HG03095 (cell line): Measurements from ENCODE around the gene DIPK1A.
A peak's percentile ranks its signal among the peaks of the same experiment; 100 is the strongest.

Experiments used
- ATAC-seq: cut with Tn5 transposase; IDR thresholded peaks from one replicate; pipeline ENCODE4 v1.9.1; 2021; ENCODE audit warnings: moderate library complexity; ENCODE audit not compliant: unreplicated experiment

Gene DIPK1A

GRCh38 chr1:92961131-92961895 is at the start of gene DIPK1A:
Gene DIPK1A (minus strand): TSS chr1:92961462. CDS start chr1:92961429, 33 bp downstream.
- ATAC-seq, result peak; percentile 42

- no peak for ATAC-seq
Measured at GRCh38 chr1:93007941-93008577, 46.8 kb upstream of the DIPK1A start.

- no peak for ATAC-seq
Measured at GRCh38 chr1:93005252-93005598, 44.0 kb upstream of the DIPK1A start.

- ATAC-seq, result no peak
Measured at GRCh38 chr1:93004566-93005251, 43.4 kb upstream of the DIPK1A start.

- no peak for ATAC-seq
Measured at GRCh38 chr1:93003981-93004380, 42.7 kb upstream of the DIPK1A start.

GRCh38 chr1:93002781-93003180 is 41.5 kb upstream of the DIPK1A start:
- no peak for ATAC-seq

GRCh38 chr1:93001893-93002292 is 40.6 kb upstream of the DIPK1A start:
- no peak for ATAC-seq

GRCh38 chr1:93000751-93001175 is 39.5 kb upstream of the DIPK1A start:
- ATAC-seq, result no peak

- no peak for ATAC-seq
Measured at GRCh38 chr1:93000291-93000690, 39.0 kb upstream of the DIPK1A start.

GRCh38 chr1:92998821-92999220 is 37.6 kb upstream of the DIPK1A start:
- no peak for ATAC-seq

GRCh38 chr1:92995441-92996430 is 34.5 kb upstream of the DIPK1A start:
- ATAC-seq, result no peak

GRCh38 chr1:92994105-92994712 is 32.9 kb upstream of the DIPK1A start:
- ATAC-seq, result no peak

- ATAC-seq, result no peak
Measured at GRCh38 chr1:92993581-92993980, 32.3 kb upstream of the DIPK1A start.

- ATAC-seq, result no peak
Measured at GRCh38 chr1:92992877-92993276, 31.6 kb upstream of the DIPK1A start.

- ATAC-seq, result no peak
Measured at GRCh38 chr1:92992054-92992453, 30.8 kb upstream of the DIPK1A start.

GRCh38 chr1:92990828-92991227 is 29.6 kb upstream of the DIPK1A start:
- no peak for ATAC-seq

- ATAC-seq, result no peak
Measured at GRCh38 chr1:92989936-92990583, 28.8 kb upstream of the DIPK1A start.

GRCh38 chr1:92989253-92989652 is 28.0 kb upstream of the DIPK1A start:
- ATAC-seq, result no peak

- ATAC-seq, result no peak
Measured at GRCh38 chr1:92987462-92987861, 26.2 kb upstream of the DIPK1A start.

- no peak for ATAC-seq
Measured at GRCh38 chr1:92985101-92985500, 23.8 kb upstream of the DIPK1A start.
